HepG2 (cell line): ENCODE data around the gene DLG4. TPM values are rescaled to one million over a fixed set of nuclear protein-coding genes. Genes with fewer than 3 reads are reported as not detected.

ENCODE experiments used
- ARID2 ChIP-seq: sonication (generic); formaldehyde crosslinking; IDR thresholded peaks from 2 replicates; pipeline ENCODE4 v1.8.1; 2022; ENCODE audit warnings: mild to moderate bottlenecking, missing genetic modification reagents, borderline replicate concordance
- MIER3 ChIP-seq: IDR thresholded peaks from 2 replicates; pipeline ENCODE4 v1.6.1; 2016; ENCODE audit warnings: missing compliant biosample characterization, borderline replicate concordance
- MYNN ChIP-seq: sonication (generic); formaldehyde crosslinking; IDR thresholded peaks from 2 replicates; pipeline ENCODE4 v1.4.0; 2020; ENCODE audit warnings: mild to moderate bottlenecking, low read depth, missing genetic modification reagents
- PCBP2 ChIP-seq: fragments of 200-400 bp; formaldehyde crosslinking; optimal IDR thresholded peaks from 2 replicates; pipeline ENCODE3; 2018; ENCODE audit warnings: low read length, low read depth; ENCODE audit not compliant: poor library complexity, severe bottlenecking
- SAP130 ChIP-seq: IDR thresholded peaks from 2 replicates; pipeline ENCODE4 v1.6.1; 2016; ENCODE audit warnings: low read depth
- SATB2 ChIP-seq: sonication (generic); formaldehyde crosslinking; IDR thresholded peaks from 2 replicates; pipeline ENCODE4 v1.5.0; 2020; ENCODE audit warnings: missing genetic modification reagents
- SP140L ChIP-seq: sonication (generic); formaldehyde crosslinking; IDR thresholded peaks from 2 replicates; pipeline ENCODE4 v1.4.0; 2020; ENCODE audit warnings: missing genetic modification reagents, borderline replicate concordance
- ZNF253 ChIP-seq: sonication (generic); formaldehyde crosslinking; IDR thresholded peaks from 2 replicates; pipeline ENCODE4 v1.8.0; 2022; ENCODE audit warnings: mild to moderate bottlenecking, missing genetic modification reagents, borderline replicate concordance
- ZNF530 ChIP-seq: sonication (generic); formaldehyde crosslinking; IDR thresholded peaks from 2 replicates; pipeline ENCODE4 v1.5.0; 2020; ENCODE audit warnings: low read depth, mild to moderate bottlenecking, missing genetic modification reagents
- ZNF644 ChIP-seq: IDR thresholded peaks from 2 replicates; pipeline ENCODE4 v1.6.1; 2016; ENCODE audit warnings: low read depth
- polyA plus RNA-seq, 8 experiments: library from polyadenylated mRNA; depleted of rRNA in 3 of 8; stranded (reverse) in 7 of 8; unstranded in 1 of 8; fragments of >200 nt; fragmentation: Illumina TruSeq in 4 of 8; extraction: Trizol in 4 of 8; gene quantifications; 2 replicates each; pipeline versions ENCODE4 v1.2.1 to v1.2.3, GENCODE V29; 2011 to 2016; ENCODE audit warnings: low read depth in 4 of 8, missing spikeins in 1 of 8, mixed read lengths in 1 of 8; ENCODE audit not compliant: insufficient read depth in 1 of 8
- total RNA-seq, 5 experiments: library from RNA; depleted of rRNA; stranded (reverse); fragments of >200 nt; fragmentation: Illumina TruSeq; extraction: Trizol; gene quantifications; 2 replicates each; pipeline ENCODE4 v1.2.3, GENCODE V29; 2016; ENCODE audit warnings: low read depth in 1 of 5
- TF ChIP-seq, protein P1 (sequence below): IDR thresholded peaks from 2 replicates; pipeline ENCODE4 v1.6.1; 2016; ENCODE audit warnings: missing genetic modification reagents, missing compliant biosample characterization
- TF ChIP-seq, protein P2 (sequence below): IDR thresholded peaks from 2 replicates; pipeline ENCODE4 v1.6.1; 2016; ENCODE audit warnings: control low read depth
- TF ChIP-seq, protein P3 (sequence below): sonication (generic); formaldehyde crosslinking; IDR thresholded peaks from 2 replicates; pipeline ENCODE4 v1.5.1; 2020; ENCODE audit warnings: missing genetic modification reagents, mild to moderate bottlenecking, borderline replicate concordance
- TF ChIP-seq, protein P4 (sequence below): sonication (generic); formaldehyde crosslinking; IDR thresholded peaks from 2 replicates; pipeline ENCODE4 v1.4.0; 2020; ENCODE audit warnings: mild to moderate bottlenecking, missing genetic modification reagents
- TF ChIP-seq, protein P5 (sequence below): sonication (generic); formaldehyde crosslinking; IDR thresholded peaks from 2 replicates; pipeline ENCODE4 v1.4.0; 2020; ENCODE audit warnings: missing genetic modification reagents, borderline replicate concordance

Gene DLG4
- total and polyA plus RNA-seq, 2 of the 13 experiments (the other 11 are each of a cell fraction or from before 2014, with no cell fraction given), result 0.71 to 4.3 TPM

DNA sequence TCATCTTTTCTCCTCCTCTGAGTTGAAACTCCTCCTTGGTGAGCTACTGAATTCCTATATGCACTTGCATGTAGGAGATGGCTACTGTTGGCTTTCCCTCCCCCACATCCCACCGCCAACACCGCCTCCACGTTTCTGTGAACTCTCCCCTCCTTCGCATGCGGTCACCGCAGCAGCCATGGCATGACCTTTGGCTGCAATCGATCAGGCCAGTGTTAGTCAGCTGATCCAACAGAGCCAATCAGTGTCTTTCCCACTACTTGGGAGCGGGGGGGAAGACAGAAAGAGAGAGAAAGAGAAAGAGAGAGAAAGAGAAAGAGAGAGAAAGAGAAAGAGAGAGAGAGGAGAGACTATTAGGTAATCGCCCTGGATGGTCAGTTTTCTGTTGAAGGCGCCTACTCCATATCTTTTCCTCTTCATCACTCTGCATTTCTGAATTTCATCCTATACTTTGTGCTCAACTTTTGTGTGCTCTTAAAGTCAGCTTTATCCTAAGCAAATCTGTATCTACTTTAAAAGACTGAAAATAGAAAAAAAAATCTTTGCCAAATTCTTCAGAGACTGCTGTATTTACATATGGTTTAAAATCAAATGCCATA lies 63.2 kb downstream of the DLG4 start (continued):
- 0 out of 2 replicates have a peak, but pooled peaks have one; percentile 36 for TF ChIP-seq ZNF253 (CRISPR knock-in tag)
- peak; percentile 84; the same call in 1 of the 2 replicates for TF ChIP-seq ARID2 (CRISPR knock-in tag)
- TF ChIP-seq, protein P1, sequence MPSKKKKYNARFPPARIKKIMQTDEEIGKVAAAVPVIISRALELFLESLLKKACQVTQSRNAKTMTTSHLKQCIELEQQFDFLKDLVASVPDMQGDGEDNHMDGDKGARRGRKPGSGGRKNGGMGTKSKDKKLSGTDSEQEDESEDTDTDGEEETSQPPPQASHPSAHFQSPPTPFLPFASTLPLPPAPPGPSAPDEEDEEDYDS, result peak; percentile 35; the same call in 1 of the 2 replicates
- TF ChIP-seq SP140L (CRISPR knock-in tag), result no peak
- TF ChIP-seq, protein P2, sequence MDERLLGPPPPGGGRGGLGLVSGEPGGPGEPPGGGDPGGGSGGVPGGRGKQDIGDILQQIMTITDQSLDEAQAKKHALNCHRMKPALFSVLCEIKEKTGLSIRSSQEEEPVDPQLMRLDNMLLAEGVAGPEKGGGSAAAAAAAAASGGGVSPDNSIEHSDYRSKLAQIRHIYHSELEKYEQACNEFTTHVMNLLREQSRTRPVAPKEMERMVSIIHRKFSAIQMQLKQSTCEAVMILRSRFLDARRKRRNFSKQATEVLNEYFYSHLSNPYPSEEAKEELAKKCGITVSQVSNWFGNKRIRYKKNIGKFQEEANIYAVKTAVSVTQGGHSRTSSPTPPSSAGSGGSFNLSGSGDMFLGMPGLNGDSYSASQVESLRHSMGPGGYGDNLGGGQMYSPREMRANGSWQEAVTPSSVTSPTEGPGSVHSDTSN (CRISPR knock-in tag), result no peak
- TF ChIP-seq PCBP2, result no peak
- TF ChIP-seq SAP130 (CRISPR knock-in tag), result peak; percentile 81
- TF ChIP-seq, protein P3, sequence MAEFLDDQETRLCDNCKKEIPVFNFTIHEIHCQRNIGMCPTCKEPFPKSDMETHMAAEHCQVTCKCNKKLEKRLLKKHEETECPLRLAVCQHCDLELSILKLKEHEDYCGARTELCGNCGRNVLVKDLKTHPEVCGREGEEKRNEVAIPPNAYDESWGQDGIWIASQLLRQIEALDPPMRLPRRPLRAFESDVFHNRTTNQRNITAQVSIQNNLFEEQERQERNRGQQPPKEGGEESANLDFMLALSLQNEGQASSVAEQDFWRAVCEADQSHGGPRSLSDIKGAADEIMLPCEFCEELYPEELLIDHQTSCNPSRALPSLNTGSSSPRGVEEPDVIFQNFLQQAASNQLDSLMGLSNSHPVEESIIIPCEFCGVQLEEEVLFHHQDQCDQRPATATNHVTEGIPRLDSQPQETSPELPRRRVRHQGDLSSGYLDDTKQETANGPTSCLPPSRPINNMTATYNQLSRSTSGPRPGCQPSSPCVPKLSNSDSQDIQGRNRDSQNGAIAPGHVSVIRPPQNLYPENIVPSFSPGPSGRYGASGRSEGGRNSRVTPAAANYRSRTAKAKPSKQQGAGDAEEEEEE (CRISPR knock-in tag), result no peak
- no peak for TF ChIP-seq ZNF530 (CRISPR knock-in tag)
- peak; percentile 97 for TF ChIP-seq ZNF644 (CRISPR knock-in tag)
- TF ChIP-seq, protein P4, sequence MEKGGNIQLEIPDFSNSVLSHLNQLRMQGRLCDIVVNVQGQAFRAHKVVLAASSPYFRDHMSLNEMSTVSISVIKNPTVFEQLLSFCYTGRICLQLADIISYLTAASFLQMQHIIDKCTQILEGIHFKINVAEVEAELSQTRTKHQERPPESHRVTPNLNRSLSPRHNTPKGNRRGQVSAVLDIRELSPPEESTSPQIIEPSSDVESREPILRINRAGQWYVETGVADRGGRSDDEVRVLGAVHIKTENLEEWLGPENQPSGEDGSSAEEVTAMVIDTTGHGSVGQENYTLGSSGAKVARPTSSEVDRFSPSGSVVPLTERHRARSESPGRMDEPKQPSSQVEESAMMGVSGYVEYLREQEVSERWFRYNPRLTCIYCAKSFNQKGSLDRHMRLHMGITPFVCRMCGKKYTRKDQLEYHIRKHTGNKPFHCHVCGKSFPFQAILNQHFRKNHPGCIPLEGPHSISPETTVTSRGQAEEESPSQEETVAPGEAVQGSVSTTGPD (CRISPR knock-in tag), result peak; percentile 73
- TF ChIP-seq, protein P5, sequence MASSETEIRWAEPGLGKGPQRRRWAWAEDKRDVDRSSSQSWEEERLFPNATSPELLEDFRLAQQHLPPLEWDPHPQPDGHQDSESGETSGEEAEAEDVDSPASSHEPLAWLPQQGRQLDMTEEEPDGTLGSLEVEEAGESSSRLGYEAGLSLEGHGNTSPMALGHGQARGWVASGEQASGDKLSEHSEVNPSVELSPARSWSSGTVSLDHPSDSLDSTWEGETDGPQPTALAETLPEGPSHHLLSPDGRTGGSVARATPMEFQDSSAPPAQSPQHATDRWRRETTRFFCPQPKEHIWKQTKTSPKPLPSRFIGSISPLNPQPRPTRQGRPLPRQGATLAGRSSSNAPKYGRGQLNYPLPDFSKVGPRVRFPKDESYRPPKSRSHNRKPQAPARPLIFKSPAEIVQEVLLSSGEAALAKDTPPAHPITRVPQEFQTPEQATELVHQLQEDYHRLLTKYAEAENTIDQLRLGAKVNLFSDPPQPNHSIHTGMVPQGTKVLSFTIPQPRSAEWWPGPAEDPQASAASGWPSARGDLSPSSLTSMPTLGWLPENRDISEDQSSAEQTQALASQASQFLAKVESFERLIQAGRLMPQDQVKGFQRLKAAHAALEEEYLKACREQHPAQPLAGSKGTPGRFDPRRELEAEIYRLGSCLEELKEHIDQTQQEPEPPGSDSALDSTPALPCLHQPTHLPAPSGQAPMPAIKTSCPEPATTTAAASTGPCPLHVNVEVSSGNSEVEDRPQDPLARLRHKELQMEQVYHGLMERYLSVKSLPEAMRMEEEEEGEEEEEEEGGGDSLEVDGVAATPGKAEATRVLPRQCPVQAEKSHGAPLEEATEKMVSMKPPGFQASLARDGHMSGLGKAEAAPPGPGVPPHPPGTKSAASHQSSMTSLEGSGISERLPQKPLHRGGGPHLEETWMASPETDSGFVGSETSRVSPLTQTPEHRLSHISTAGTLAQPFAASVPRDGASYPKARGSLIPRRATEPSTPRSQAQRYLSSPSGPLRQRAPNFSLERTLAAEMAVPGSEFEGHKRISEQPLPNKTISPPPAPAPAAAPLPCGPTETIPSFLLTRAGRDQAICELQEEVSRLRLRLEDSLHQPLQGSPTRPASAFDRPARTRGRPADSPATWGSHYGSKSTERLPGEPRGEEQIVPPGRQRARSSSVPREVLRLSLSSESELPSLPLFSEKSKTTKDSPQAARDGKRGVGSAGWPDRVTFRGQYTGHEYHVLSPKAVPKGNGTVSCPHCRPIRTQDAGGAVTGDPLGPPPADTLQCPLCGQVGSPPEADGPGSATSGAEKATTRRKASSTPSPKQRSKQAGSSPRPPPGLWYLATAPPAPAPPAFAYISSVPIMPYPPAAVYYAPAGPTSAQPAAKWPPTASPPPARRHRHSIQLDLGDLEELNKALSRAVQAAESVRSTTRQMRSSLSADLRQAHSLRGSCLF, result 0 out of 2 replicates have a peak, but pooled peaks have one; percentile 81
- 0 out of 2 replicates have a peak, but pooled peaks have one; percentile 78 for TF ChIP-seq SATB2 (CRISPR knock-in tag)
- peak; percentile 97; the same call in 1 of the 2 replicates for TF ChIP-seq MIER3 (CRISPR knock-in tag)
- no peak for TF ChIP-seq MYNN (CRISPR knock-in tag)
